HepG2 (cell line): ENCODE data around the gene CCL27. TPM values are rescaled to one million over a fixed set of nuclear protein-coding genes. Genes with fewer than 3 reads are reported as not detected.
A peak's percentile ranks its signal among the peaks of the same experiment; 100 is the strongest.

ENCODE experiments used
- ATAC-seq: fragments of 200-7000 bp; cut with Tn5 transposase; 3 replicates; pipeline ENCODE4 v1.9.1; 2020; ENCODE audit warnings: mild to moderate bottlenecking, moderate library complexity
- BruUV-seq: library from RNA; stranded (reverse); fragments of 400-500 nt; replicated peaks from 2 replicates; lab custom pipeline; 2021; lab: Mats Ljungman, UMichigan
- CTCF ChIA-PET: fragments of 300-600 bp; formaldehyde crosslinking; extraction: SDS; loops from one replicate; lab custom pipeline; 2021; ENCODE audit warnings: low total read pairs, inconsistent platforms, low intra/inter-chr PET ratio; lab: Yijun Ruan, JAX
- POLR2A ChIA-PET: fragments of 350-600 bp; sonication (Branson Sonifier 250); formaldehyde crosslinking; loops from one replicate; lab custom pipeline; 2020; ENCODE audit warnings: antibody characterized with exemption, inconsistent platforms; lab: Yijun Ruan, JAX
- DNase-seq: peaks from one replicate; pipeline ENCODE4 v3.0.0-alpha.2; 2015; ENCODE audit warnings: low spot score
- FAIRE-seq: peaks from 3 replicates; lab custom pipeline; 2011; peaks lifted over from hg19 to GRCh38; lab: Jason Lieb, UNC
- H2AFZ ChIP-seq: one replicate; pipeline ENCODE4 v1.6.1; 2011; ENCODE audit warnings: low read length, inconsistent platforms
- H3K27ac ChIP-seq: fragments of 300-600 bp; 3 replicates; pipeline ENCODE4 v1.8.0; 2011; ENCODE audit warnings: mixed run types, mild to moderate bottlenecking, mixed read lengths, low read length, inconsistent platforms; ENCODE audit not compliant: insufficient read depth; ENCODE audit errors: extremely low read length
- H3K27me3 ChIP-seq, 2 experiments: fragments of 200-600 bp in 1 of 2; 2 replicates in 1 of 2; 3 replicates in 1 of 2; pipeline versions ENCODE4 v1.6.0 to v1.8.0; 2011; ENCODE audit warnings: low read length in 2 of 2, mild to moderate bottlenecking in 2 of 2, moderate library complexity in 2 of 2, inconsistent platforms in 1 of 2; ENCODE audit not compliant: insufficient read depth in 2 of 2, control insufficient read depth in 1 of 2
- H3K36me3 ChIP-seq, 2 experiments: fragments of 200-600 bp in 1 of 2; replicated peaks in 1 of 2; 2 replicates in 1 of 2; 3 replicates in 1 of 2; pipeline versions ENCODE4 v1.5.1 to v1.8.0; 2011; ENCODE audit warnings: low read length in 2 of 2, inconsistent platforms in 1 of 2; ENCODE audit not compliant: insufficient read depth in 2 of 2, control insufficient read depth in 1 of 2
- H3K4me1 ChIP-seq: 2 replicates; pipeline ENCODE4 v1.5.1; 2012; ENCODE audit warnings: low read length, inconsistent platforms; ENCODE audit not compliant: insufficient read depth
- H3K4me2 ChIP-seq: 2 replicates; pipeline ENCODE4 v1.6.0; 2011; ENCODE audit warnings: low read depth, low read length, inconsistent platforms
- H3K4me3 ChIP-seq, 3 experiments: fragments of 200-600 bp in 1 of 3; sonication (generic), shearing (Covaris generic) in 1 of 3; replicated peaks in 1 of 3; 2 replicates each; pipeline ENCODE4 v1.5.1; 2011 to 2016; ENCODE audit warnings: low read length in 3 of 3, inconsistent platforms in 2 of 3, low read depth in 2 of 3, mild to moderate bottlenecking in 2 of 3, control low read depth in 1 of 3, mixed read lengths in 1 of 3; ENCODE audit not compliant: insufficient read depth in 1 of 3
- H3K79me2 ChIP-seq: one replicate; pipeline ENCODE4 v1.6.1; 2011; ENCODE audit warnings: low read length, inconsistent platforms; ENCODE audit not compliant: insufficient read depth
- H3K9ac ChIP-seq: 2 replicates; pipeline ENCODE4 v1.6.0; 2011; ENCODE audit warnings: mild to moderate bottlenecking, low read depth, low read length, inconsistent platforms; ENCODE audit not compliant: insufficient read depth
- H3K9me3 ChIP-seq: 2 replicates; pipeline ENCODE4 v1.5.1; 2012; ENCODE audit warnings: mild to moderate bottlenecking, low read length
- H4K20me1 ChIP-seq: 2 replicates; pipeline ENCODE4 v1.6.0; 2011; ENCODE audit warnings: inconsistent platforms, mild to moderate bottlenecking, low read length, moderate library complexity; ENCODE audit not compliant: insufficient read depth
- CEBPG ChIP-seq: IDR thresholded peaks from 2 replicates; pipeline ENCODE4 v1.6.1; 2016
- HNRNPL ChIP-seq: fragments of 200-400 bp; formaldehyde crosslinking; IDR thresholded peaks from 2 replicates; pipeline ENCODE4 v1.6.1; 2017; ENCODE audit warnings: mild to moderate bottlenecking, low read depth, low read length
- KDM6A ChIP-seq: IDR thresholded peaks from 2 replicates; pipeline ENCODE4 v1.6.1; 2016; ENCODE audit warnings: low read depth
- NR2F1 ChIP-seq, 2 experiments: fragments of 450-650 bp in 1 of 2; formaldehyde crosslinking in 1 of 2; IDR thresholded peaks; 2 replicates each; pipeline versions ENCODE4 v1.5.0 to v1.6.1; 2016 to 2020; ENCODE audit warnings: mild to moderate bottlenecking in 1 of 2, missing compliant biosample characterization in 1 of 2, missing genetic modification reagents in 1 of 2, moderate library complexity in 1 of 2
- RAD21 ChIP-seq: fragments of 450-650 bp; formaldehyde crosslinking; IDR thresholded peaks from 2 replicates; pipeline ENCODE4 v1.5.0; 2020; ENCODE audit warnings: mild to moderate bottlenecking
- SIX4 ChIP-seq: sonication (generic); formaldehyde crosslinking; IDR thresholded peaks from 2 replicates; pipeline ENCODE4 v1.4.0; 2020; ENCODE audit warnings: missing genetic modification reagents
- SOX6 ChIP-seq, 2 experiments: fragments of 450-650 bp in 1 of 2; sonication (generic) in 1 of 2; formaldehyde crosslinking in 1 of 2; IDR thresholded peaks; 2 replicates each; pipeline versions ENCODE4 v1.4.0 to v1.6.1; 2017 to 2020; ENCODE audit warnings: antibody characterized with exemption in 1 of 2, mild to moderate bottlenecking in 1 of 2, missing genetic modification reagents in 1 of 2
- SRY ChIP-seq: sonication (generic); formaldehyde crosslinking; IDR thresholded peaks from 2 replicates; pipeline ENCODE4 v1.8.0; 2022; ENCODE audit warnings: mild to moderate bottlenecking, missing genetic modification reagents
- XRCC5 ChIP-seq: fragments of 200-400 bp; formaldehyde crosslinking; optimal IDR thresholded peaks from 2 replicates; pipeline ENCODE3; 2017; ENCODE audit warnings: mild to moderate bottlenecking, low read length
- ZFP37 ChIP-seq: sonication (generic); formaldehyde crosslinking; IDR thresholded peaks from 2 replicates; pipeline ENCODE4 v1.4.0; 2020; ENCODE audit warnings: missing genetic modification reagents, borderline replicate concordance
- ZNF788 ChIP-seq: sonication (generic); formaldehyde crosslinking; IDR thresholded peaks from 2 replicates; pipeline ENCODE4 v1.5.0; 2020; ENCODE audit warnings: mild to moderate bottlenecking, missing genetic modification reagents, borderline replicate concordance
- WGBS: methylation state at CpG from one replicate; pipeline ENCODE4 v1.1.6; 2017; ENCODE audit warnings: low lambda C conversion rate; 5-methylcytosine and 5-hydroxymethylcytosine counted together
- in situ Hi-C: cut with HindIII; loops from 2 replicates; pipeline ENCODE4 v1.10.0; 2017; ENCODE audit warnings: low pct_unique_long_range_greater_than_20kb; ENCODE audit not compliant: extremely low pct_ligation_motif_present
- intact Hi-C: fragments of 100-400 bp; cut with micrococcal nuclease; formaldehyde crosslinking; loops from one replicate; pipeline ENCODE4 v1.10.0; 2022; ENCODE audit not compliant: unreplicated experiment
- polyA plus RNA-seq, 8 experiments: library from polyadenylated mRNA; depleted of rRNA in 3 of 8; stranded (reverse) in 7 of 8; unstranded in 1 of 8; fragments of >200 nt; fragmentation: Illumina TruSeq in 4 of 8; extraction: Trizol in 4 of 8; gene quantifications; 2 replicates each; pipeline versions ENCODE4 v1.2.1 to v1.2.3, GENCODE V29; 2011 to 2016; ENCODE audit warnings: low read depth in 4 of 8, missing spikeins in 1 of 8, mixed read lengths in 1 of 8; ENCODE audit not compliant: insufficient read depth in 1 of 8
- total RNA-seq, 5 experiments: library from RNA; depleted of rRNA; stranded (reverse); fragments of >200 nt; fragmentation: Illumina TruSeq; extraction: Trizol; gene quantifications; 2 replicates each; pipeline ENCODE4 v1.2.3, GENCODE V29; 2016; ENCODE audit warnings: low read depth in 1 of 5
- TF ChIP-seq, protein P1 (sequence below): sonication (generic); formaldehyde crosslinking; IDR thresholded peaks from 2 replicates; pipeline ENCODE4 v1.5.0; 2020; ENCODE audit warnings: mild to moderate bottlenecking, missing genetic modification reagents, moderate library complexity
- TF ChIP-seq, protein P2 (sequence below): sonication (generic); formaldehyde crosslinking; IDR thresholded peaks from 2 replicates; pipeline ENCODE4 v1.4.0; 2020; ENCODE audit warnings: missing genetic modification reagents
- TF ChIP-seq, protein P3 (sequence below): sonication (generic); formaldehyde crosslinking; IDR thresholded peaks from 2 replicates; pipeline ENCODE4 v1.4.0; 2020; ENCODE audit warnings: missing genetic modification reagents
- TF ChIP-seq, protein P4 (sequence below): fragments of 450-650 bp; IDR thresholded peaks from 2 replicates; pipeline ENCODE4 v1.6.1; 2017

CCL27 gene
- total and polyA plus RNA-seq, 2 of the 13 experiments (the other 11 are each of a cell fraction or from before 2014, with no cell fraction given): not detected

DNA sequence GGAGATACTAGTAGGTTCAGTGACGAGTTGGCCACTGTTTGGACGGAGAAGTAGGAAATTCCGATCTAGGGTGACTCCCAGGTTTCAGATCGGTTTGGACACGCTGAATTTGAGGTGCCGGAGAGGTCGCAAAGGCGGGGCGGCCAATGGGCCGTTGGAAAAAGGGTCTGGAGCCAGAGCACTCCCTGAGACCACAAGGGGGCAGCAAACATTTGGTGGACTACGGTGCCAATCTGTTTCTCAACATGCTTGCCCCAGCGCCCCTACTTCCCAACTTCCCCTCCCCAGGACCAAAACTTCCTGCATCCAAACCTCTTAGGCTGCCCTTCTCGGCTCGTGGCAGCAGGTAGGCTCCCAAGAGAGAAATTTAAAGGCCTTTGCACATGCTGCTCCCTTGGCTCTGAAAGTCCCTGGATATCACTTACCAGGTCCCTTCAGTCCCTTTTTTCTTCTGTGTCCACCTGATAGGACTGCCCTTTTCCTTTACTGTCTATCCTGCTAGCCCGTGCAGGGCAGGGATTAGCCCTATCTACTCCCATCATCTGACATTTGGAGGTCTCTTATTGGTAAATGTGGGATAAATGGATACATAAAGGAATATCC is 49.6 kb downstream of the CCL27 start:
- Histone ChIP-seq H4K20me1 (no peaks in the 10 kb centered on the region; the same call in 1 of the 2 replicates), H3K4me2 (peak overlapping the region; percentile 77), H3K4me3 (peak overlapping the region; percentile 84 to 91 (median 89)), H3K27me3 (no peaks in the 10 kb centered on the region), H3K9me3 (no peaks in the 10 kb centered on the region), H3K79me2 (peaks cover 6% of the 10 kb centered on the region), H3K9ac (peak overlapping the region; percentile 95; the same call in 1 of the 2 replicates), H2AFZ (no peak overlapping the region), H3K27ac (no peak overlapping the region), H3K4me1 (peaks cover 29% of the 10 kb centered on the region), H3K36me3 (peaks cover 1 to 4% of the 10 kb centered on the region in 2 experiments; a peak in 2 of 5 replicates)
- FAIRE-seq (peak; percentile 82), ATAC-seq (peak; percentile 78), DNase-seq (peak; percentile 73)
- intact Hi-C loops (loop anchor here (1.0 kb wide), 2 partner anchors 7 to 21 kb away; partner anchors contain the start of gene DCTN3), in situ Hi-C loops (no loop called here)
- CTCF ChIA-PET: interaction anchor here (1.1 to 3.5 kb wide), 3 partner anchors 20 to 62 kb away, joined by 3 to 54 read pairs (median 6); no protein-coding TSS in a partner anchor
- POLR2A ChIA-PET: interaction anchor here (0.9 to 2.2 kb wide), 6 partner anchors 16 to 52 kb away, joined by 3 to 13 read pairs (median 4); partner anchors contain the start of genes ARID3C, GALT and SIGMAR1
- WGBS: under 1% methylated on average over 12 of the region's 15 CpGs
- no TSS peak for BruUV-seq
- TF ChIP-seq, protein P1, sequence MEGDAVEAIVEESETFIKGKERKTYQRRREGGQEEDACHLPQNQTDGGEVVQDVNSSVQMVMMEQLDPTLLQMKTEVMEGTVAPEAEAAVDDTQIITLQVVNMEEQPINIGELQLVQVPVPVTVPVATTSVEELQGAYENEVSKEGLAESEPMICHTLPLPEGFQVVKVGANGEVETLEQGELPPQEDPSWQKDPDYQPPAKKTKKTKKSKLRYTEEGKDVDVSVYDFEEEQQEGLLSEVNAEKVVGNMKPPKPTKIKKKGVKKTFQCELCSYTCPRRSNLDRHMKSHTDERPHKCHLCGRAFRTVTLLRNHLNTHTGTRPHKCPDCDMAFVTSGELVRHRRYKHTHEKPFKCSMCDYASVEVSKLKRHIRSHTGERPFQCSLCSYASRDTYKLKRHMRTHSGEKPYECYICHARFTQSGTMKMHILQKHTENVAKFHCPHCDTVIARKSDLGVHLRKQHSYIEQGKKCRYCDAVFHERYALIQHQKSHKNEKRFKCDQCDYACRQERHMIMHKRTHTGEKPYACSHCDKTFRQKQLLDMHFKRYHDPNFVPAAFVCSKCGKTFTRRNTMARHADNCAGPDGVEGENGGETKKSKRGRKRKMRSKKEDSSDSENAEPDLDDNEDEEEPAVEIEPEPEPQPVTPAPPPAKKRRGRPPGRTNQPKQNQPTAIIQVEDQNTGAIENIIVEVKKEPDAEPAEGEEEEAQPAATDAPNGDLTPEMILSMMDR (CRISPR knock-in tag): peak; percentile 87
- peak; percentile 30 for TF ChIP-seq XRCC5
- no peak for TF ChIP-seq KDM6A (CRISPR knock-in tag)
- TF ChIP-seq RAD21 (CRISPR knock-in tag): peak; percentile 59
- 0 out of 2 replicates have a peak, but pooled peaks have one; percentile 36 for TF ChIP-seq CEBPG
- no peak for TF ChIP-seq NR2F1 (CRISPR knock-in tag; IDR thresholded peaks at IDR 0.05)
- TF ChIP-seq ZFP37 (CRISPR knock-in tag): 0 out of 2 replicates have a peak, but pooled peaks have one; percentile 29
- TF ChIP-seq SOX6 (IDR thresholded peaks at IDR 0.05): no peak
- peak; percentile 18; the same call in 1 of the 2 replicates for TF ChIP-seq SOX6 (CRISPR knock-in tag; IDR thresholded peaks at IDR 0.05)
- TF ChIP-seq SIX4: no peak
- TF ChIP-seq, protein P2, sequence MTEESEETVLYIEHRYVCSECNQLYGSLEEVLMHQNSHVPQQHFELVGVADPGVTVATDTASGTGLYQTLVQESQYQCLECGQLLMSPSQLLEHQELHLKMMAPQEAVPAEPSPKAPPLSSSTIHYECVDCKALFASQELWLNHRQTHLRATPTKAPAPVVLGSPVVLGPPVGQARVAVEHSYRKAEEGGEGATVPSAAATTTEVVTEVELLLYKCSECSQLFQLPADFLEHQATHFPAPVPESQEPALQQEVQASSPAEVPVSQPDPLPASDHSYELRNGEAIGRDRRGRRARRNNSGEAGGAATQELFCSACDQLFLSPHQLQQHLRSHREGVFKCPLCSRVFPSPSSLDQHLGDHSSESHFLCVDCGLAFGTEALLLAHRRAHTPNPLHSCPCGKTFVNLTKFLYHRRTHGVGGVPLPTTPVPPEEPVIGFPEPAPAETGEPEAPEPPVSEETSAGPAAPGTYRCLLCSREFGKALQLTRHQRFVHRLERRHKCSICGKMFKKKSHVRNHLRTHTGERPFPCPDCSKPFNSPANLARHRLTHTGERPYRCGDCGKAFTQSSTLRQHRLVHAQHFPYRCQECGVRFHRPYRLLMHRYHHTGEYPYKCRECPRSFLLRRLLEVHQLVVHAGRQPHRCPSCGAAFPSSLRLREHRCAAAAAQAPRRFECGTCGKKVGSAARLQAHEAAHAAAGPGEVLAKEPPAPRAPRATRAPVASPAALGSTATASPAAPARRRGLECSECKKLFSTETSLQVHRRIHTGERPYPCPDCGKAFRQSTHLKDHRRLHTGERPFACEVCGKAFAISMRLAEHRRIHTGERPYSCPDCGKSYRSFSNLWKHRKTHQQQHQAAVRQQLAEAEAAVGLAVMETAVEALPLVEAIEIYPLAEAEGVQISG (CRISPR knock-in tag): peak; percentile 19; the same call in 1 of the 2 replicates
- 0 out of 2 replicates have a peak, but pooled peaks have one; percentile 10 for TF ChIP-seq SRY (CRISPR knock-in tag)
- peak; percentile 36; the same call in 1 of the 2 replicates for TF ChIP-seq ZNF788 (CRISPR knock-in tag)
- TF ChIP-seq, protein P3, sequence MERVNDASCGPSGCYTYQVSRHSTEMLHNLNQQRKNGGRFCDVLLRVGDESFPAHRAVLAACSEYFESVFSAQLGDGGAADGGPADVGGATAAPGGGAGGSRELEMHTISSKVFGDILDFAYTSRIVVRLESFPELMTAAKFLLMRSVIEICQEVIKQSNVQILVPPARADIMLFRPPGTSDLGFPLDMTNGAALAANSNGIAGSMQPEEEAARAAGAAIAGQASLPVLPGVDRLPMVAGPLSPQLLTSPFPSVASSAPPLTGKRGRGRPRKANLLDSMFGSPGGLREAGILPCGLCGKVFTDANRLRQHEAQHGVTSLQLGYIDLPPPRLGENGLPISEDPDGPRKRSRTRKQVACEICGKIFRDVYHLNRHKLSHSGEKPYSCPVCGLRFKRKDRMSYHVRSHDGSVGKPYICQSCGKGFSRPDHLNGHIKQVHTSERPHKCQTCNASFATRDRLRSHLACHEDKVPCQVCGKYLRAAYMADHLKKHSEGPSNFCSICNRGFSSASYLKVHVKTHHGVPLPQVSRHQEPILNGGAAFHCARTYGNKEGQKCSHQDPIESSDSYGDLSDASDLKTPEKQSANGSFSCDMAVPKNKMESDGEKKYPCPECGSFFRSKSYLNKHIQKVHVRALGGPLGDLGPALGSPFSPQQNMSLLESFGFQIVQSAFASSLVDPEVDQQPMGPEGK: peak; percentile 39; the same call in 1 of the 2 replicates
- 0 out of 2 replicates have a peak, but pooled peaks have one; percentile 25 for TF ChIP-seq HNRNPL
- TF ChIP-seq, protein P4, sequence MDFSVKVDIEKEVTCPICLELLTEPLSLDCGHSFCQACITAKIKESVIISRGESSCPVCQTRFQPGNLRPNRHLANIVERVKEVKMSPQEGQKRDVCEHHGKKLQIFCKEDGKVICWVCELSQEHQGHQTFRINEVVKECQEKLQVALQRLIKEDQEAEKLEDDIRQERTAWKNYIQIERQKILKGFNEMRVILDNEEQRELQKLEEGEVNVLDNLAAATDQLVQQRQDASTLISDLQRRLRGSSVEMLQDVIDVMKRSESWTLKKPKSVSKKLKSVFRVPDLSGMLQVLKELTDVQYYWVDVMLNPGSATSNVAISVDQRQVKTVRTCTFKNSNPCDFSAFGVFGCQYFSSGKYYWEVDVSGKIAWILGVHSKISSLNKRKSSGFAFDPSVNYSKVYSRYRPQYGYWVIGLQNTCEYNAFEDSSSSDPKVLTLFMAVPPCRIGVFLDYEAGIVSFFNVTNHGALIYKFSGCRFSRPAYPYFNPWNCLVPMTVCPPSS: no peak
